ENCODE measurements around the gene RNU6-7.

RNU6-7 gene

DNA sequence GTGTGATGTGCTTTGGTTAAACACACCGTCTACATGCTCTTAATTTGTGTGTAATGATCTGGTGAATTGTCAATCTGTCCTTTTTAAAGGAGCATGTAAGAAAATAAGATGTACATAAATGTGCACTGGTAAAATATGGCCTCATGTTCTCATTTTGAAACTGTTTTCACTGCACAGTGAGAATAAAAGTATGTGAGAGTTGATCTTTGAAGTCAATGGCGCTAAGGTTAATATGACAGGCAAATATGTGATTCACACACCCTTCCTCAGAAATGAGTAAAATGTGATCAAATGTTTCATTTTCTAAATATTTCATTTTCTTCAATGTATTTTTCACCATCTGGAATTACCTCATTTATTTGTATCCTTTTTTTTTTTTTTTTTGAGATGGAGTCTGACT, 8.3 kb upstream of the RNU6-7 start:
- Histone ChIP-seq H3K36me3 (replicated peaks; ENCODE audit: low read depth, low read length) (no peaks in the 10 kb centered on the region), H3K4me3 (ENCODE audit: low read length) (no peak overlapping the region), H3K27me3 (ENCODE audit: low read depth, low read length) (peaks cover 24% of the 10 kb centered on the region), H2AFZ (ENCODE audit: low read depth, low read length) (no peak overlapping the region), H3K4me1 (ENCODE audit: low read length) (0 out of 2 replicates have a peak, but pooled peaks cover 6% of the 10 kb centered on the region), H4K20me1 (ENCODE audit: insufficient read depth, low read length) (no peaks in the 10 kb centered on the region), H3K79me2 (ENCODE audit: low read length) (no peaks in the 10 kb centered on the region), H3K4me2 (ENCODE audit: low read length) (no peak overlapping the region), H3K27ac (ENCODE audit: low read length) (no peak overlapping the region), H3K9me3 (ENCODE audit: insufficient read depth, low read length) (no peaks in the 10 kb centered on the region), H3K9ac (ENCODE audit: low read length) (no peak overlapping the region)
- TF ChIP-seq EZH2phosphoT487 (IDR thresholded peaks at IDR 0.05; ENCODE audit: low read depth): no peak
- no peak for TF ChIP-seq CTCF (IDR thresholded peaks at IDR 0.05; ENCODE audit: low read depth, low read length)

DNA sequence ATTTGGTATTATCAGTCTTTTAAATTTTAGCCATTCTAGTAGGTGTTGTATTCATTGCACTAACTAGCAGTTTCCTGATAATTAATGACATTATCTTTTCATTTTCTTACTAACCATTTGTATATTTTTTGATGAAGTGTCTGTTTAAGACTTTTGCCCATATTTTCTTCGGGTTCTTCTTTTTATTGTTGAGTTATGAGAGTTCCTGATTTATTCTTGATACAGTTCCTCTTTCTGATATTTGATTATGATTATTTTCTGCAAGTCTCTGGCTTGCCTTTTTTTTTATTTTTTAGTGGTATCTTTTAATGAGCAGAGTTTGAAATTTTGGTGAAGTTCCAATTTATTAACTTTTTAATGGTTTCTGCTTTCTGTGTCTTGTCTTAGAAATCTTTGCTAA, 6.2 kb upstream of the RNU6-7 start:
- Histone ChIP-seq H3K9me3 (ENCODE audit: insufficient read depth, low read length) (no peaks in the 10 kb centered on the region), H3K4me3 (ENCODE audit: low read length) (no peak overlapping the region), H3K79me2 (ENCODE audit: low read length) (no peaks in the 10 kb centered on the region), H3K27ac (ENCODE audit: low read length) (no peak overlapping the region), H3K4me2 (ENCODE audit: low read length) (no peak overlapping the region), H3K36me3 (replicated peaks; ENCODE audit: low read depth, low read length) (no peaks in the 10 kb centered on the region), H2AFZ (ENCODE audit: low read depth, low read length) (no peak overlapping the region), H3K9ac (ENCODE audit: low read length) (no peak overlapping the region), H4K20me1 (ENCODE audit: insufficient read depth, low read length) (no peaks in the 10 kb centered on the region), H3K4me1 (ENCODE audit: low read length) (peaks cover 8% of the 10 kb centered on the region), H3K27me3 (ENCODE audit: low read depth, low read length) (peaks cover 21% of the 10 kb centered on the region; the same call in 1 of the 2 replicates)
- TF ChIP-seq EZH2phosphoT487 (IDR thresholded peaks at IDR 0.05; ENCODE audit: low read depth) (no peak), CTCF (IDR thresholded peaks at IDR 0.05; ENCODE audit: low read depth, low read length) (no peak)

- H3K4me2 ChIP-seq (ENCODE audit: low read length): no peak overlapping the region
- no peak for TF ChIP-seq CTCF (IDR thresholded peaks at IDR 0.05; ENCODE audit: low read depth, low read length)
- TF ChIP-seq EZH2phosphoT487 (IDR thresholded peaks at IDR 0.05; ENCODE audit: low read depth): no peak
- H3K4me1 ChIP-seq (ENCODE audit: low read length): peaks cover 8% of the 10 kb centered on the region
- no peaks in the 10 kb centered on the region for H3K9me3 ChIP-seq (ENCODE audit: insufficient read depth, low read length)
- H3K27me3 ChIP-seq (ENCODE audit: low read depth, low read length): peaks cover 10% of the 10 kb centered on the region; the same call in 1 of the 2 replicates
- no peaks in the 10 kb centered on the region for H4K20me1 ChIP-seq (ENCODE audit: insufficient read depth, low read length)
- no peak overlapping the region for H3K27ac ChIP-seq (ENCODE audit: low read length)
- no peaks in the 10 kb centered on the region for H3K79me2 ChIP-seq (ENCODE audit: low read length)
- no peak overlapping the region for H2AFZ ChIP-seq (ENCODE audit: low read depth, low read length)
- H3K9ac ChIP-seq (ENCODE audit: low read length): no peak overlapping the region
- no peaks in the 10 kb centered on the region for H3K36me3 ChIP-seq (replicated peaks; ENCODE audit: low read depth, low read length)
- no peak overlapping the region for H3K4me3 ChIP-seq (ENCODE audit: low read length)
These were observed 3.9 kb upstream of the RNU6-7 start for GRCh38 chr14:32197919-32198318.

GRCh38 chr14:32200368-32201192, 1.3 kb upstream of the RNU6-7 start:
- TF ChIP-seq EZH2phosphoT487 (IDR thresholded peaks at IDR 0.05; ENCODE audit: low read depth) (no peak), CTCF (IDR thresholded peaks at IDR 0.05; ENCODE audit: low read depth, low read length) (no peak)
- Histone ChIP-seq H3K4me2 (ENCODE audit: low read length) (peak overlapping the region; percentile 98), H3K9ac (ENCODE audit: low read length) (peak overlapping the region; percentile 80), H3K36me3 (replicated peaks; ENCODE audit: low read depth, low read length) (no peaks in the 10 kb centered on the region), H2AFZ (ENCODE audit: low read depth, low read length) (peak overlapping the region; percentile 84), H3K79me2 (ENCODE audit: low read length) (no peaks in the 10 kb centered on the region), H3K4me1 (ENCODE audit: low read length) (peaks cover 23% of the 10 kb centered on the region), H3K9me3 (ENCODE audit: insufficient read depth, low read length) (no peaks in the 10 kb centered on the region), H3K27me3 (ENCODE audit: low read depth, low read length) (peaks cover 8% of the 10 kb centered on the region; the same call in 1 of the 2 replicates), H3K27ac (ENCODE audit: low read length) (peak overlapping the region; percentile 52), H4K20me1 (ENCODE audit: insufficient read depth, low read length) (no peaks in the 10 kb centered on the region), H3K4me3 (ENCODE audit: low read length) (peak overlapping the region; percentile 97)
